Transverse colon (tissue), 4 donors: ENCODE data around the gene ZBTB20.

Experiments used
- POLR2A ChIP-seq: fragments of 450-650 bp; IDR thresholded peaks from one replicate; pipeline ENCODE4 v1.6.1; 2016; ENCODE audit warnings: antibody characterized with exemption, mild to moderate bottlenecking, moderate library complexity
- POLR2AphosphoS5 ChIP-seq, 3 donors: sonication (generic); formaldehyde crosslinking; IDR thresholded peaks; one replicate each; pipeline ENCODE4 v1.6.1; 2016; ENCODE audit warnings: antibody characterized with exemption in 3 of 3
- TF ChIP-seq, protein P1 (sequence below), 5 experiments: fragments of 200-600 bp in 3 of 5; fragments of 450-650 bp in 2 of 5; sonication (generic) in 3 of 5; IDR thresholded peaks; 1 replicate in 2 of 5; 2 replicates in 3 of 5; pipeline ENCODE4 v1.5.1; 2016 to 2017; ENCODE audit warnings: antibody characterized with exemption in 5 of 5, inconsistent platforms in 3 of 5, mild to moderate bottlenecking in 2 of 5, moderate library complexity in 1 of 5

DNA sequence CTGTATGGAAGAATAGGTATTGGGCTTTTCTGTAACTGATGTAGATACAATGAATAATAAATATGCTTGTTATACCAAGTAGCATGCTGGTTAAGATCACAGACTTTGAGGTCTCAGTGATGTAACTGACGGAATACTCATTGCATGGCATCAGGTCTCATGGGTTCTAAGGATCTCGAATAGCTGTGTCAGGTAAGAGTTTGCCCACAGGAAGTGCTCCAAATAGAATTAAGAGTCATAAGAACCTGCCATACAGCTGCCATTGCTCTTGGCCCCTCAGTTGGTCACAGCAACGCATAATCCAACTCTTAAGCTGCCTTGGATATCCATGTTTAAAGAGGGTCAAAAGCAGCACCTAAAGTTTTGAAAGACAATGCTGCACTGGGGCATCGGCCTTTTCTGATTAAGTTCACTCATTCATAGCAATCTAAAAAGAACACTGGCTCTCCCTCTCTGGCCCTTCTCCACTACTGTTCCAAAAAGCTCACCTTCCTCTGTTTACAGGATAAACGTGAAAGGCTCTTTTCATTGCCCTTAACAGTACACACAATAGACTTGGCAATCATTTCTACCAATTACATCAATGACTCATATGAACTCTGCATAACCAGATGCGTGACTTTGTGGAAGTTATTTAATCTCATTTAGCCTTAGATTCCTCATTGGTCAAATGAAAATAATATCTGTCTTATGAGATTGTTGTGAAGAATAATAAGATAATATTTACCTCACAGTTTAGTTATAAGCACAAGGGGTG lies 74.6 kb downstream of the ZBTB20 start:
- TF ChIP-seq, protein P1, sequence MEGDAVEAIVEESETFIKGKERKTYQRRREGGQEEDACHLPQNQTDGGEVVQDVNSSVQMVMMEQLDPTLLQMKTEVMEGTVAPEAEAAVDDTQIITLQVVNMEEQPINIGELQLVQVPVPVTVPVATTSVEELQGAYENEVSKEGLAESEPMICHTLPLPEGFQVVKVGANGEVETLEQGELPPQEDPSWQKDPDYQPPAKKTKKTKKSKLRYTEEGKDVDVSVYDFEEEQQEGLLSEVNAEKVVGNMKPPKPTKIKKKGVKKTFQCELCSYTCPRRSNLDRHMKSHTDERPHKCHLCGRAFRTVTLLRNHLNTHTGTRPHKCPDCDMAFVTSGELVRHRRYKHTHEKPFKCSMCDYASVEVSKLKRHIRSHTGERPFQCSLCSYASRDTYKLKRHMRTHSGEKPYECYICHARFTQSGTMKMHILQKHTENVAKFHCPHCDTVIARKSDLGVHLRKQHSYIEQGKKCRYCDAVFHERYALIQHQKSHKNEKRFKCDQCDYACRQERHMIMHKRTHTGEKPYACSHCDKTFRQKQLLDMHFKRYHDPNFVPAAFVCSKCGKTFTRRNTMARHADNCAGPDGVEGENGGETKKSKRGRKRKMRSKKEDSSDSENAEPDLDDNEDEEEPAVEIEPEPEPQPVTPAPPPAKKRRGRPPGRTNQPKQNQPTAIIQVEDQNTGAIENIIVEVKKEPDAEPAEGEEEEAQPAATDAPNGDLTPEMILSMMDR (IDR thresholded peaks at IDR 0.05) = no peak
- no peak for TF ChIP-seq POLR2A
- TF ChIP-seq POLR2AphosphoS5 (IDR thresholded peaks at IDR 0.05) = no peak
